NCI-H1092 treated with DMSO at 0.1 percent for 48 hours (cell line): ENCODE results near the gene CRIP1.

Source experiments
- DNase-seq: peaks from one replicate; lab custom pipeline; 2025; lab: John Stamatoyannopoulos, UW

The CRIP1 gene

DNA sequence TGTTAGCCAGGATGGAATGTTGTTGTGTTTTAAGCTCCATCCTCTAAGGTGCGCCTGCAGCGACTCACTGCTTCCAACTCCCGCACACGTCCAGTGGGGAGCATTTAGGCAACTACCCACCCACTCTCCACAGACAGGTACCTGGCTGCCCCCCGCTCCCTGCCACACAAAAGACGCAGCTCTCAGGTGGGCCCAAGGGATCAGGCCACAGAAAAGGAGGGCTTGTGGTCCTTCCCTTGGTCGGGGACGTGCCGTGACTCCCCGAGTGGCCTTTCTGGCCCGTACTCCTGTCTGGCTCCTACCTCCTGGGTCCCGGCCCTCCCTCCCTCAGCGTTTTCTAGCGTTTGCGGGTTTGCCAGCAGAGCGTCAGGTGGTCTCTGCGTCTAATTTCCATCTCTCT lies 20.6 kb downstream of the CRIP1 start:
- no peak for DNase-seq

DNA sequence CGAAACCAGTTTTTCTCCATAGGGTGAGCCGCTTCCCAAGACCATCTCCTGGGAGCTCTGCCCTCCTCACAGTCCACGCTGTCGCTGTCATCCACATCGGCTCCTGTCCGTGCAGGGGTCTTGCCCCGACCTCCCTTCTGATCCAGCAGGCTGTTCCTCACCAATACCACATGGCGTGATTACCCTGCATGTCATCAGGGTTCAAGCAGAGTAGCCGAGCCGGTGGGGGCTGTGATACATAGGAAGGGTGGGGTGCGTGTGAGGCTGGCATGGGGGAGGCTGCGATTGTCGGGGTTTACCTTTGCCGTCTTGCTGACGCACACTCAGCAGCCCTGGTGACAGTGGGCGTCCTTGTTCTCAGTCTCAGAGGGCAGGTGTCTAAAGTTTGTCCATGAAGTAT lies 21.4 kb downstream of the CRIP1 start:
- DNase-seq, result no peak

GRCh38 chr14:105508601-105509000 lies 21.9 kb downstream of the CRIP1 start:
- no peak for DNase-seq

GRCh38 chr14:105517096-105517495 lies 30.4 kb downstream of the CRIP1 start:
- no peak for DNase-seq

DNA sequence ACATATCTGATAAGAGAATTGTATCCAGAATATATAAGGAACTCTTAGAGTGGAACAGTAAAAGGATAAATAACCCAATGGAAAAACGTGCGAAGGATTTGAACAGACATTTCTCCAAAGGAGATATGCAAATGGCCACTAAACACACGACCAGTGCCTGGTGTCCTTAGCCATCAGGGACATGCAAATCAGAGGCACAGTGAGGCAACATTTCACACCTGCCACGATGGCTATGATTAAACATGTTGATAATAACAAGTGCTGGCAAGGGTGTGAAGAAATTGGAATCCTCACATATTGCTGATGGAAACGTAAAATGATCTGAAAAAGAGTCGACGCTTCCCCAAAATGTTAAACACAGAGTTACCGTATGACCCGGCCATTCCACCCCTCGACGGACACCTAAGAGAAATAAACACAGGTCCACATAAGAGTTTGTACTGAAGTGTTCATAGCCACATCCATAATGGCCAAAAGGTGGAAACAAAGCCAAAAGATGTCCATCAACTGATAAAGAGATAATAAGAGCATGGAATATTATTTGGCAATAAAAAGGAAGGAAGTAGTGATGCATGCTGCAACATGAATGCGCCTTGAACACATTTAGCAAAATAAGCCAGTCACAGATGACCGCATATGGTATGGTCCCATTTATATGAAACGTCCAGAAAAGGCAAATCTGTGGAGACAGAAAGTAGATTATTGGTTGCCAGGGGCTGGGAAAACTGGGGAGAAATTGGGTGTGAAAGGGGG lies 33.4 kb downstream of the CRIP1 start:
- no peak for DNase-seq

DNA sequence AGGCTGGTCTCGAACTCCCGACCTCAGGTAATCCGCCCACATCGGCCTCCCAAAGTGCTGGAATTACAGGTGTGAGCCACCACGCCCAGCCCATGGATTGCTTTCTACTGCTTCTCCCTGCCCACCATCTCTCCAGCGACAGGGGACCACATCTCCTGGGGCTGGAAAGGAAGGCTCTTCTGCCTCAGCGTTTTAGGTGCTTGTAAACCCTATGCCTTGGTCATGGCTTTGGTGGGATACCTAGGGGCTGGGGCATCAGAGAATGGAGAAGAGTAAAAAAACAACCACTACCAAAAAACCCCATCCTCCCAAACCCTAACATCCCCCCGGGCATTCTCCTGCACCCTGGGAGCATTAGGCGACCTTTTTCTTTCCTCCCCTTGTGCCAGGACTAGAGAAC lies 38.6 kb downstream of the CRIP1 start:
- no peak for DNase-seq

- no peak for DNase-seq
These were observed 39.4 kb downstream of the CRIP1 start, which contains the start of gene TMEM121 for GRCh38 chr14:105525861-105526775. Gene TMEM121 (plus strand): TSS chr14:105526583. CDS start chr14:105528835, 2,252 bp downstream.

DNA sequence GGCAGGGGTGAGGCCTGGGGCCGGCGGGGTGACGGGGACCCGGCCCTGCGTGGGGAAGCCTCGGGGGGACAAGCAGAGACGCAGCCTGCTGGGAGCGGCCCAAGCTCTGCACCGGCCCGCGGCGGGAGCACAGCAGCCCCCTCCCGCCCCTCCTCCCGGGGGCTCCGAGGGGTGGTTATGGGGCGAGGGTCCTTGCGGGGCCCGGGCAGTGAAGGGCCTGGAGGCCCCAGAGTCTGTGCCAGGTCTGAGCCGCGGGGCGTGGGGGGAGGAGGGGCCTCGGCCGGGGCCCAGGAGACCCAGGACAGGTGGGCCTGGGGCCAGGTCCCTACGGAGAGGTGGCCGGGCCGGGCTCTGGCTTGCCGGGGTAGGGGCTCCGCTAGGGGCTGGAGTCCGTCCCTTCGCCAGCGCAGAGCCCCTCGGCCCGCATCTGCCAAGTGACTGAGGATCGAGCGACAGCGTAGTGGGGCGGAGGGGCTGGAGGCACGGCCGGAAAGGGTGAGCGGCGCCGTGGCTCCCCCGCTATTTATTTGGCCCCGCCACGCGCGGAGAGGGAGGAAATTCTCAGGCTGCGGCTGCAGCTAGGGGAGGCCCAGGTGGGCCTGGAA lies 40.2 kb downstream of the CRIP1 start:
- DNase-seq, result no peak

DNA sequence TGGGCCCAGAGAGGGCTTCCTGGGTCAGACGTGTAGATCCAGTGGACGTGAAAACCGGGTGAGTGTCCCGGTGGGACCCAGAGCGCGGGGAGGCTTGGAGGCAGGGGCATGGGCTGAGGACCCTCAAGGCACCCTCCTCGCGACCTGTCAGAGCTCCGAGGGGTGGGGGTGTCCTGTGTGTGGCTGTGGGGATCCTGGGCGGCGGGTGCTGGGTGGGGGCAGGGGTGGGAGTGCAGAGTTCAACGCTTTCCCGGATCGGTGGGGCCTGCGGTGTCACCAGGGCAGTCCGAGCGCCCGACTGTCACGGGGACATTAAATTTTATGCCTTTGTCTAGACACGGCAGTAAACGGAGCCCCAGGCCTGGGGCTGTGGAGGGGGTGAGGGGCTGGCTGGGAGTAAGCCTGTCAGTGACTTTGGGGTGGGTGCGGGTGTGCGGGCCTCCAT lies 40.7 kb downstream of the CRIP1 start:
- DNase-seq, result no peak

DNA sequence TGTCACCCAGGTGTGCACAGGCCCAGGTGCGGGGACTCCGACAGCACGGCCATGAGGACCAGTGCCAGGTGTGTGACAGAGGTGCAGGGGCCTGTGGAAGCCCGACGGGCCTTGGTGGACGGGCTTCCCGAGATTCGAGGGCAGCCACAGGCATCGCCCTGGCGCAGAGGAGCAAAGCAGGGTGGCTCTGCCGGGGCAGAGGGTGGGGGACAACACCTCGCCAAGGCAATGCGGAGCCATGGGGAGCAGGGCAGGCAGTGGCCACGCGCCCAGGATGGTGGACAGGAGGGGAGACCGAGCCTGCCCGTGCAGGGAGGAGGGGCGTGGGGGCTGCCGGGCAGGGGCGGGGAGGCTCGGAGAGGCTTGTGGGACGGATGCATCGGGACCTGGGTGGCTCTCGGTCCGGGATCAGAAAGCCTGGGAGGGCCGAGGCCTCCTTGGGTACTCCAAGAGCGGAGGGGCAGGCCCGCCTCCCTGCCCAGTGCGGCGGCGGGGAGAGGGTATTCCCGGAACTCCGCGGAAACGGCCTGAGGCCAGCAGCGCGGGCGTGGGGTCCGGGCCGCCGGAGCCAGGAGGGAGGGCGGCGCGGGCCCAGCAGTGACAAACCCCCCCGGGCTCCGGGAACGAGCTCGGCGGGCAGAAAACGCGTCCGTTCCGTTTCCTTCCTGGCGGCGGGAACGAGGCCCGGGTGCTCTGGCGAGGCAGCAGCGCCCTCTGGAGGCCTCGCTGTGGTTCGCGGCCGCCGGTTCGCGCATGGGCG lies 41.3 kb downstream of the CRIP1 start:
- peak; percentile 73 for DNase-seq

DNA sequence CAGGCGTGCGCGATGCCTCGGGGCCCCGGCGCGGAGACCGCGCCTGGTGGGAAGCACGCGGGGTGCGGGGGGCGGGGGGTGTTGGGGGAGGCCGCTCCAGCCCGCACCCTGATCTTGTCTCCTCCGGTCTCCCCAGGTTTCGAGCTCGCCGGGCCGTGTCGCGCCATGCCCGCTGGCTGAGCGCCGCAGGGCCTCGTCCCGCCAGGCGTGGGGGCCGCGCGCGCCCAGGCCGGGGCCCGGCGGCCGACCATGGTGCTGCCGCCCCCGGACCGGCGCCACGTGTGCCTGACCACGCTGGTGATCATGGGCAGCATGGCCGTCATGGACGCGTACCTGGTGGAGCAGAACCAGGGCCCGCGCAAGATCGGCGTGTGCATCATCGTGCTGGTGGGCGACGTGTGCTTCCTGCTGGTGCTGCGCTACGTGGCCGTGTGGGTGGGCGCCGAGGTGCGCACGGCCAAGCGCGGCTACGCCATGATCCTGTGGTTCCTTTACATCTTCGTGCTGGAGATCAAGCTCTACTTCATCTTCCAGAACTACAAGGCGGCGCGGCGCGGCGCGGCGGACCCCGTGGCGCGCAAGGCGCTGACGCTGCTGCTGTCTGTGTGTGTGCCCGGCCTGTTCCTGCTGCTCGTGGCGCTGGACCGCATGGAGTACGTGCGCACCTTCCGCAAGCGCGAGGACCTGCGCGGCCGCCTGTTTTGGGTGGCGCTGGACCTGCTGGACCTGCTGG lies 42.1 kb downstream of the CRIP1 start:
- no peak for DNase-seq

DNA sequence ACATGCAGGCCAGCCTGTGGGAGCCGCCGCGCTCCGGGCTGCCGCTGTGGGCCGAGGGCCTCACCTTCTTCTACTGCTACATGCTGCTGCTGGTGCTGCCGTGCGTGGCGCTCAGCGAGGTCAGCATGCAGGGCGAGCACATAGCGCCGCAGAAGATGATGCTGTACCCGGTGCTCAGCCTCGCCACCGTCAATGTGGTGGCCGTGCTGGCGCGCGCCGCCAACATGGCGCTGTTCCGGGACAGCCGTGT lies 42.6 kb downstream of the CRIP1 start:
- DNase-seq, result no peak

DNA sequence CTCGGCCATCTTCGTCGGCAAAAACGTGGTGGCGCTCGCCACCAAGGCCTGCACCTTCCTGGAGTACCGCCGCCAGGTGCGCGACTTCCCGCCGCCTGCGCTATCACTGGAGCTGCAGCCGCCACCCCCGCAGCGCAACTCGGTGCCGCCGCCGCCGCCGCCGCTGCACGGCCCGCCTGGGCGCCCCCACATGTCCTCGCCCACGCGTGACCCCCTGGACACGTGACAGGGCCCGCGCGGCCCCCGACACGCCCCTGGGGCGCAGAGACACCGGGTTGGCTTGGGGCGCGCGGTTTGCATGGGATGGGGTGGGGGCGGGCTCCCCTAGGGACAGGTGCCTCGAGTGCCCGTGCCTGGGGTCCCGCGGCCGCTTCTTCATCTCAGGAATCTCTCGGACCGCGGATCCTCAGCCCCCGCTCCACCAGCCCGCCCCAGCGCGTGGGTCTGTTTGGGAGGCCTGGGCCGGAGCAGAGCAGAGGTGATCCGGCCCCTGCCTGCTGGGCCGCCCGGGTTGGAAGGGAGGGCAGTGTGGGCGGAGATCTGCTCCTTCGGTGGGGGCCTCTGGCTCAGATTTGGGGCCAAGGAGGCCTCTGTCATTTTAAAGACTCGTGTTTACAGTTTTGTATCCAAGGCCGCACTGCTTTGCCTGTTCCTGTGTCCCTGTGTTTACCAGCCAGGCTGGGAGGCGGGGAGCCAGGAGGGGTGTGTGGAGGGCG lies 43.0 kb downstream of the CRIP1 start:
- DNase-seq, result no peak

DNA sequence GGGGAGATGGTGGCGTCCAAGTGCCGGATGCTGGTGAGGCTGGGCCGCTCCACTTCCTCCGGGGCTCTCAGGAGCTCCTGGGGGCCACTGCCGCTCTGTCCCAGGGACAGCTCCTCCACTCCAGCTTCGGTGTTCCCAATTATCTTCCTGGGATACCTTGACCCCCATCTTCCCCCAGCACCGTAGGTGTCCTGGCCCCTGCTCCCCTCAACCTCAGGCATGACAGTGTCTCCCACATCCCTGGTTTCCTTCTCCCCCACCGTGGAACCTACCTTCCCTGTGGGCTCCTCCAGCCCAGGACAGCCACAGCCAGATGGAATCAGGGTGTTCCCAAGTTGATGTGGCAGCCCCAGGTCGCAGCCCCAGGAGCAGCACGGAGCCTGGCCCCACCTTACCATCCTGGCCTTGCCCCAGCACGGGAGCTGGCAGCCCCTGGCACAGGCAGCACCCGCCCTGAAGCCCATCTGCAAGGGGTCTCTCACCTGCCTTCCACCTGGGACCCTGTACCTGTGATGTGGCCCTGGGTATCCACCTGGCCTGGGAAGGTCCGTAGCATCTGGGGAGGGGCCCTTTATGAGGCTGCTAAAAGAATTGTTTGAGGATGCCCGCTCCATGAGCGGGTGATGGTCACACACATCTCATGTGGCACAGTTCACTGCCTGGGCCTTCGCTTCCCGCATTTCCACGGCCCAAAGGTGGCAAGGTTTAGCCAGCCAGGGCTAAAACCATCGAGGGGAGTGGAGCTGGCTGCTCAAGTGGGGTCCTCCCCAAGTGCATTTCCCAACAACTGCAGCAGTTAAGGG lies 43.8 kb downstream of the CRIP1 start:
- no peak for DNase-seq

DNA sequence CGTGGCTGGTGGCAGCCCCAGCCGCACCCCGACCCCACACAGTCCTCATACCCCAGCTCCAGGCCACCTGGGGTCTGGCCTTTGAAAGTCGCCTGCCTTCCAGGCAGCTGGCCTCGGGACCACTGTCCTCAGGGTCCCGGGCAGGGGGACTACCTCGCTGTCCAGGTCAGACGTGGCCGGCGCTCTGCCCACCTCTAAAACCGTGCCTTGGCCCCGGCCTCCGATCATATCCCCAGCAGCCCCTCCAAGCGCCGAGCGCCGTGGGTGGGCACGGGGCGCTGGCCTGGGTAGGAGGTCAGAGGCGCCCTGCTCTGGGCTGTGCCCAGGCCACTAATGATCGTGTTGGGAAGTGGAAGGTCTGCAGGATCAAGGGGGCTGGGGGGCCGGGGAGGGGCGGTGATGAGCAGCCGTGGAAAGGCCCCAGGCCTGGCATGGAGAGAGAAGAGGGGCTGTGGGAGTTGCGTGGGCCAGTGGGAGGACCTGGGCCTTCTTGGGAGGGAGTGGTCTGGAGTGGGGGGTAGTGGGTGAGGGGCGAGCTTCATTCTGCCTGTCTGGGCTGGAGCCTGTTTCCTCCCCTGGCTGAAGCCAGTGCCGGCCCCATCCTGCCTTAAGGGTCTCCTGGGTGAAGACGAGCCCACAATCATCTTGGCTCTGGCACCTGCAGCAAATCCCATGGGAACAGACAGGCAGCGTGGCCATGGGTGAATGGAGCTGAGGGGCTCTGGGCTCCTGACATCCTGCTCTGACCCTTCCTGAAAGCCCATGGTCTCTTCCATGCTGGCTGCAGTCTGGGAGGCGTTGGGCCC lies 44.6 kb downstream of the CRIP1 start:
- DNase-seq, result no peak

- no peak for DNase-seq
These were observed 45.4 kb downstream of the CRIP1 start for GRCh38 chr14:105531894-105532623.

- no peak for DNase-seq
These were observed 46.1 kb downstream of the CRIP1 start for GRCh38 chr14:105532735-105533141.

- no peak for DNase-seq
These were observed 46.7 kb downstream of the CRIP1 start for GRCh38 chr14:105533391-105533790.
